Measurements from ENCODE around the gene DSCAM. TPM values are rescaled to one million over a fixed set of nuclear protein-coding genes. Genes with fewer than 3 reads are reported as not detected.

The DSCAM gene
- total RNA-seq, 1 donor from 2014 or later: not detected

DNA sequence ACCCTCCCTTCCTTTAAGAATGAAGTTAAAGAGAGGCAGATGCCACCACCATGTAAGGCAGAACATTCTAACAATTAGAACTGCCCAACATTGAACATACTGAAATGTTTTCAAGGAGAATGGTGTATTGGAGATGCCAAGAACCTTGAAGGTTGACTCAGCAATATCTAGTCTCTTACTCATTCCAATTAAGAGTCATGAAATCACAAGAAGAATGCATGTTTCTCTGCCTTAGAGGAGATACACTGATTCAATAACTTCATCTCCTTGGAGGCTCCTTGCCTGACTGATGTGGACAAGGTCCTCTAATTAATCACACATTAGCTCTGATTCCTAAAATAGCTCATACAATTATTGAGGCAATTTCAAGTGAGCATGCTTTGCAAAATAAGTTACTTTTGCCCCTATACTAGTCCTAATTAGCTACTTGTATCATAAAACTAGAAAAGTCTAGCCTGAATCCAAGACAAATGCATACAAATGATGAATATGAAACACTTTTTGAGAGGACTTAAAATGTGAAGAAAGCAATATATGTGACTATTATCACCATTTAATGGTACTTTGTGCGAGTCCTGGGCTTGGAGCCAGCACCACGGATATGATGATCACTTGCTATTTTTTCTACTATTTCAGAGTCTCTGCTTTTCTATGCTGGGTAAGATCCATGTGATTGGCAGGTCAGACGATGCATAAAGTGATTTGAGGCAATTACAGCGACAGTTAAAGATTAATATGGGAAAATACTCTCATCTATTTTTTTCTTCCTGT is 114.5 kb downstream of the DSCAM start:
- Histone ChIP-seq H3K4me3 (no peak overlapping the region), H3K36me3 (no peaks in the 10 kb centered on the region), H3K27me3 (no peaks in the 10 kb centered on the region), H3K27ac (no peak overlapping the region), H3K9me3 (no peaks in the 10 kb centered on the region), H3K4me1 (no peaks in the 10 kb centered on the region)
- DNase-seq (ENCODE audit: low spot score in 2 of 2): no peak
- intact Hi-C loops (cut with DNase I): no loop called here
- no peak for TF ChIP-seq CTCF (IDR thresholded peaks at IDR 0.05)

DNA sequence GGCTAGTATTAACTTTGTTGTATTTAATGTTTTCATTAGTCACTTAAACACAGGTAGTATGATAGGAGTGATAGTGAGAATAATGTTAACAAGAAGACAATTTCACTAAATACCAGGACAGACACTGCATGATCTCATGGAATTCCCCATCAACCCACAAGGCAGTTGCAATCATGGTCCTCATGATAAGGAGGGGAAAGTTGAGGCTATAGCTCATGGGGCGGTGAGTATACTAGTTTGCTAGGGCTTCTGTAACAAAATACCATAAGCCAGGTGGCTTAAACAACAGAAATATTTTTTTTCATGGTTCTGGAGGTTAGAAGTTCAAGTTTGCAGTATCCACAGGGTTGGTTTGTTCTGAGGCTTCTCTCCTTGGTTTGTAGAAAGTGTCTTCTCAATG is 115.8 kb downstream of the DSCAM start:
- Histone ChIP-seq H3K4me3 (no peak overlapping the region), H3K4me1 (no peaks in the 10 kb centered on the region), H3K27ac (no peak overlapping the region), H3K9me3 (no peaks in the 10 kb centered on the region), H3K36me3 (no peaks in the 10 kb centered on the region), H3K27me3 (no peaks in the 10 kb centered on the region)
- DNase-seq (ENCODE audit: low spot score in 2 of 2): no peak
- intact Hi-C loops (cut with DNase I): no loop called here
- no peak for TF ChIP-seq CTCF (IDR thresholded peaks at IDR 0.05)

- H3K27ac ChIP-seq: no peak overlapping the region
- no peak for DNase-seq (ENCODE audit: low spot score in 2 of 2)
- H3K4me3 ChIP-seq: no peak overlapping the region
- no peak for TF ChIP-seq CTCF (IDR thresholded peaks at IDR 0.05)
- intact Hi-C loops (cut with DNase I): no loop called here
- no peaks in the 10 kb centered on the region for H3K4me1 ChIP-seq
- no peaks in the 10 kb centered on the region for H3K36me3 ChIP-seq
- H3K27me3 ChIP-seq: no peaks in the 10 kb centered on the region
- H3K9me3 ChIP-seq: no peaks in the 10 kb centered on the region
These were observed 116.5 kb downstream of the DSCAM start for GRCh38 chr21:40730426-40730800.

GRCh38 chr21:40729761-40730425 is 117.1 kb downstream of the DSCAM start:
- Histone ChIP-seq H3K9me3 (no peaks in the 10 kb centered on the region), H3K27ac (no peak overlapping the region), H3K4me3 (no peak overlapping the region), H3K27me3 (no peaks in the 10 kb centered on the region), H3K36me3 (no peaks in the 10 kb centered on the region), H3K4me1 (no peaks in the 10 kb centered on the region)
- intact Hi-C loops (cut with DNase I): no loop called here
- TF ChIP-seq CTCF (IDR thresholded peaks at IDR 0.05): no peak
- DNase-seq (ENCODE audit: low spot score in 2 of 2): no peak

DNA sequence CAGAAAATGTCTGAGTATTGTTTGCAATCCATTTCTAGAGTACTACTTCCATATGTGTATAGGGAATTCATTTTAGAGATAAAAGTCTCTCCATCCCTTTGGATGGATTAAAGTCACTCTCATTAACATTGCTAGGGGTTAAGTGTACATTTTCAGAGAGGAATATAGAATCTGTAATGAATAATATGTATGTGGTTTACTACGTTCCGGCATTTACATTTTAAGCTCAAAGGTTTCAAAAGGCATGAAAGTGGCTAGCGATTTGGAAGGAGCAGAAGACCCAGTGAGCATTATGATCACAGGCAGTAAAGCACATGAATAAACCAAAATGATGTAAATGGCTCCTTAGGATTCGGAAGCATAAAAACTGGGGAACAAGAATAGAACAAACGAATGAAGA is 123.0 kb downstream of the DSCAM start:
- Histone ChIP-seq H3K36me3 (no peaks in the 10 kb centered on the region), H3K4me1 (no peaks in the 10 kb centered on the region), H3K27me3 (no peaks in the 10 kb centered on the region), H3K9me3 (no peaks in the 10 kb centered on the region), H3K4me3 (no peak overlapping the region), H3K27ac (no peak overlapping the region)
- intact Hi-C loops (cut with DNase I): no loop called here
- no peak for DNase-seq (ENCODE audit: low spot score in 2 of 2)
- TF ChIP-seq CTCF (IDR thresholded peaks at IDR 0.05): no peak
